NCI-H2196 (cell line): Measurements from ENCODE around the gene ZNF281.
"Not testable (repeated sequence)": the region's sequence is repeated elsewhere in the genome, so short reads cannot be mapped to it uniquely, and the experiment has no call there.

Source experiments
- DNase-seq: peaks from one replicate; lab custom pipeline; 2025; ENCODE audit not compliant: unreplicated experiment; lab: John Stamatoyannopoulos, UW

Gene ZNF281

DNA sequence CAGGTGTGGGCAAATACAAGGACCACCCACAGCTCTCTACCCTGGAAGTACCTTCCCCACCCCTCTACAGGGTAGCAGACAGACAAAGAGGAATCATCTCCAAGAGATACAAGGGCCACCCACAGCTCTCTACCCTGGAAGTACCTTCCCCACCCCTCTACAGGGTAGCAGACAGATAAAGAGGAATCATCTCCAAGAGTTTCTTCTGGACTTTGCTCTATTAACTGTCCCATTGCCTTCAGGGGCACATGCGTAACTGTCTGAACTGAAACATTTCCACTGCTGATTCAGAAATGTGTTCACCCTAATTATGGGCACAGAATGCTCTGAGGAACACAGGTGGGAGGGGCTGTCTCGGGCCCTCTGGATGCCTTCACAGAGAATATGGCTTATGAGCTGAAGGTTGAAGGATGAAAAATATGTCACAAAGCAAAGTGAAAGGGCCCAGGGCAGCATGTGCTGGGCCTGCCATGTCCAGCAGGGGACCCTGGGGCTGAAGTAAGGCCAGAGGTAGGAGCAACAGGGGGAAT lies 43.9 kb downstream of the ZNF281 start:
- DNase-seq = no peak

DNA sequence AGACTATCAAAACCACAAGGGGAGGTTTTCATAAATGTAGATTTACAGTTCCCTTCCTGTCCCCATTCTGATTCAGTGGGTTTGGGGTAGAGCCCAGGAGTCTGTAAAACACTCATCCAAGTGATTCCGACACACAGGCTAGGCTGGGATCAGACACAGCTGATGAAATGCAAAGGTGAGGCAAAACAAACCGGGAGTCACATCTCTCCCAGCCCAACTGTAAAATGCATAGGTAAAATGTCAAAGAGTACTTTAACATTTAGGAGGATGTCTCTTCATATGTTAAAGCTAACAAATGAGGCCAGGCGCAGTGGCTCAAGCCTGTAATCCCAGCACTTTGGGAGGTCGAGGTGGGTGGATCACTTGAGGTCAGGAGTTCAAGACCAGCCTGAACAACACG lies 45.0 kb downstream of the ZNF281 start:
- DNase-seq = no peak

DNA sequence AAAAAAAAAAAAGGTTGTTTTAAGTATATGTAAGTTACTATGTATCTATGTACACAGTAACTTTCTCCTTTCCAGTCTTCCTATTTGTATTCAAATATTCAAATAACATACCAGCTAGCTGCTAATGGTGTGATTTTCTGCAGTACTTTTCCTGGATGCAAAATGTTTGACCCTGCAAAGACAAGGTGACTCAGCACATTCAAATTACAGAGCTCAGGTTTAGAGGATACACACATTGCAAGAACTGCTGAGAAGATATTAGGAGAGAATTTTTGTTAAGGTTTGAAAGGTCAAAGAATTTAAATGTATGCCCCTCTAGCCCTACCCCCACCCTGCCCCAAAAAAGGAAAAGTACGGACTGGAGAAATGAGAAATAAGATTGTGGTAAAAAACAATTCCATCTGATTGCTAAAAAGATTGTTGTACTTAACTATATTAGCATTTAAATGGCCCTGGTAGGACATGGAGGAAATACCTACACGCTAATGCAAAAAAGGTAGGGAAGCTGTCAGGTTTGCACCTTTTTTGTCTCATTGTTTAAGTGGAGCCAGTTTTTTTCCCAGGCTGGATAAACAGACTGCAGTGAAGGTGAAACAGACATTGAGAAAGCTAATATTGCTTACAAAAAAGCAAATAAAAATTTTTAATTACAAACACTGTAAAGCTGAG lies 45.6 kb downstream of the ZNF281 start:
- no peak for DNase-seq

GRCh38 chr1:200363264-200363933 lies 46.4 kb downstream of the ZNF281 start:
- no peak for DNase-seq

- no peak for DNase-seq
Observed at GRCh38 chr1:200362421-200362820, 47.4 kb downstream of the ZNF281 start.

GRCh38 chr1:200359610-200360163 lies 50.1 kb downstream of the ZNF281 start:
- no peak for DNase-seq

DNA sequence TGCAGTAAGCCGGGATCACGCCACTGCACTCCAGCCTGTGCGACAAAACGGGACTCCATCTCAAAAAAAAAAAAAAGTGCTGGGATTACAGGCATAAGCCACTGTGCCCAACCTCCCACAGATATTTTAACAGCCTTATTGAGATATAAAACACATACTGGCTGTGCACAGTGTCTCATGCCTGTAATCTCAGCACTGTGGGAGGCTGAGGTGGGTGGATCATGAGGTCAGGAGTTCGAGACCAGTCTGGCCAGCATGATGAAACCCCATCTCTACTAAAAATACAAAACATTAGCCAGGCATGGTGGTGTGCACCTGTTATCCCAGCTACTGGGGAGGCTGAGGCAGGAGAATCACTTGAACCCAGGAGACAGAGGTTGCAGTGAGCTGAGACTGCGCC lies 51.9 kb downstream of the ZNF281 start:
- DNase-seq = not testable (repeated sequence)

DNA sequence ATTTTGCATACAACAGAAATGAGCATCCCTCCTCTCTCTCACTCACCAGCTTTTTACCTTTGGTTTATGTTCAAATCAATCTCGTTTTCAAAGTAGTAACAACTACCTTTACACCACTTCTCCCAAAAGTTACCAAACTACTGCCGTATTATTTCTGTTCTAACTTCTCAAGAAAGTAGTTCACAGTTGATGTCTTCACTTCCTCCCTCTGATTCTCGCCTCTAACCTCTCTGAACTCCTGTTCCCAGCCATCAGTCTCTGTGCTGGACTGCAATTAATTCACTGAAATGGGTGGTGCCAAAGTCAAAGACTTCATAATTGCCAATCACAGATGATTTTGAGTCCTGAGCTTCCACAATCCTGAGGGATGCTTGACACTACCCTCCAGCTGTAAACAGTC lies 54.0 kb downstream of the ZNF281 start:
- no peak for DNase-seq
